HEK293 (cell line): ENCODE data around the gene MGAT4B.

ENCODE experiments used
- ZBTB49 ChIP-seq: fragments of 450-650 bp; formaldehyde crosslinking; IDR thresholded peaks from 2 replicates; pipeline ENCODE4 v1.5.1; 2016; ENCODE audit warnings: missing biosample characterization, missing genetic modification characterization, low read depth
- ZNF571 ChIP-seq: fragments of 450-650 bp; formaldehyde crosslinking; IDR thresholded peaks from 2 replicates; pipeline ENCODE4 v1.5.0; 2017; ENCODE audit warnings: missing biosample characterization, missing genetic modification characterization

GRCh38 chr5:179821298-179822058, 14.8 kb upstream of the MGAT4B start:
- no peak for TF ChIP-seq ZNF571
- no peak for TF ChIP-seq ZBTB49
